ENCODE results near the gene CETN3.

- no peak for TF ChIP-seq POLR2AphosphoS5 (IDR thresholded peaks at IDR 0.05; ENCODE audit: low read depth, low read length)
- TF ChIP-seq POLR2A (IDR thresholded peaks at IDR 0.05; ENCODE audit: low read depth, low read length): no peak
- no peak for TF ChIP-seq TAF1 (IDR thresholded peaks at IDR 0.05; ENCODE audit: borderline replicate concordance, low read depth, low read length)
Observed at GRCh38 chr5:90437663-90438062, 28.1 kb upstream of the CETN3 start.

All from GM12892 (cell line).